Measurements from ENCODE around the gene KIT. TPM values are rescaled to one million over a fixed set of nuclear protein-coding genes. Genes with fewer than 3 reads are reported as not detected.

KIT gene
- total RNA-seq, 1 experiment from 2014 or later = 0.24 TPM

GRCh38 chr4:54773022-54773421 lies 115.3 kb downstream of the KIT start:
- no peak for DNase-seq (ENCODE audit: low read depth, low spot score)
- in situ Hi-C loops (cut with HindIII; ENCODE audit: low pct_unique_long_range_greater_than_20kb, low sequenced_read_pairs) = no loop called here

- no peak for DNase-seq (ENCODE audit: low read depth, low spot score)
- in situ Hi-C loops (cut with HindIII; ENCODE audit: low pct_unique_long_range_greater_than_20kb, low sequenced_read_pairs) = no loop called here
Measured at GRCh38 chr4:54779036-54779435, 121.3 kb downstream of the KIT start.

- in situ Hi-C loops (cut with HindIII; ENCODE audit: low pct_unique_long_range_greater_than_20kb, low sequenced_read_pairs) = no loop called here
- no peak for DNase-seq (ENCODE audit: low read depth, low spot score)
Measured at GRCh38 chr4:54779476-54780148, 121.9 kb downstream of the KIT start.

- DNase-seq (ENCODE audit: low read depth, low spot score) = no peak
- in situ Hi-C loops (cut with HindIII; ENCODE audit: low pct_unique_long_range_greater_than_20kb, low sequenced_read_pairs) = no loop called here
Measured at GRCh38 chr4:54780149-54780495, 122.4 kb downstream of the KIT start.

- in situ Hi-C loops (cut with HindIII; ENCODE audit: low pct_unique_long_range_greater_than_20kb, low sequenced_read_pairs) = no loop called here
- peak; percentile 72 for DNase-seq (ENCODE audit: low read depth, low spot score)
Measured at GRCh38 chr4:54781756-54782155, 124.0 kb downstream of the KIT start.

GRCh38 chr4:54783402-54784110 lies 125.8 kb downstream of the KIT start:
- in situ Hi-C loops (cut with HindIII; ENCODE audit: low pct_unique_long_range_greater_than_20kb, low sequenced_read_pairs) = no loop called here
- DNase-seq (ENCODE audit: low read depth, low spot score) = peak; percentile 0

- DNase-seq (ENCODE audit: low read depth, low spot score) = peak; percentile 66
- in situ Hi-C loops (cut with HindIII; ENCODE audit: low pct_unique_long_range_greater_than_20kb, low sequenced_read_pairs) = no loop called here
Measured at GRCh38 chr4:54784161-54784671, 126.5 kb downstream of the KIT start.
